SK-N-SH (cell line): Measurements from ENCODE around the gene OR5AN1. TPM values are rescaled to one million over a fixed set of nuclear protein-coding genes. Genes with fewer than 3 reads are reported as not detected.
"Not testable (repeated sequence)": the region's sequence is repeated elsewhere in the genome, so short reads cannot be mapped to it uniquely, and the experiment has no call there.

ENCODE experiments used
- CTCF ChIA-PET: fragments of 300-600, 350-600 bp; formaldehyde crosslinking; extraction: SDS; loops from one replicate; lab custom pipeline; 2021; lab: Yijun Ruan, JAX
- POLR2A ChIA-PET: fragments of 350-600 bp; sonication (Branson Sonifier 250); formaldehyde crosslinking; extraction: SDS; loops from one replicate; lab custom pipeline; 2020; ENCODE audit warnings: antibody characterized with exemption, inconsistent platforms; lab: Yijun Ruan, JAX
- DNase-seq: peaks from one replicate; pipeline ENCODE4 v3.0.0; 2012
- H2AFZ ChIP-seq: fragments of 200-600 bp; sonication (generic); 2 replicates; pipeline ENCODE4 v1.8.1; 2016; ENCODE audit warnings: antibody characterized with exemption, mild to moderate bottlenecking, low read depth
- H3F3A ChIP-seq: fragments of 200-600 bp; sonication (generic); replicated peaks from 2 replicates; pipeline ENCODE3; 2016; ENCODE audit warnings: antibody characterized with exemption, mild to moderate bottlenecking; ENCODE audit not compliant: insufficient read depth
- H3K27ac ChIP-seq, 2 experiments: fragments of 200-500 bp in 1 of 2; fragments of 200-600 bp in 1 of 2; sonication (Bioruptor generic) in 1 of 2; sonication (generic), shearing (Covaris generic) in 1 of 2; 2 replicates each; pipeline versions ENCODE4 v1.5.1 to v1.6.1; 2014 to 2016; ENCODE audit warnings: low read depth in 2 of 2, inconsistent platforms in 1 of 2, low read length in 1 of 2, mild to moderate bottlenecking in 1 of 2, mixed read lengths in 1 of 2
- H3K27me3 ChIP-seq: fragments of 200-600 bp; sonication (generic), shearing (Covaris generic); 2 replicates; pipeline ENCODE4 v1.6.1; 2016; ENCODE audit warnings: mixed run types; ENCODE audit not compliant: insufficient read depth
- H3K36me3 ChIP-seq, 2 experiments: fragments of 200-500 bp in 1 of 2; fragments of 200-600 bp in 1 of 2; sonication (Bioruptor generic) in 1 of 2; sonication (generic) in 1 of 2; replicated peaks in 1 of 2; 2 replicates each; pipeline versions ENCODE3 to v1.5.1; 2014 to 2016; ENCODE audit warnings: low read length in 1 of 2, mild to moderate bottlenecking in 1 of 2; ENCODE audit not compliant: insufficient read depth in 2 of 2, control insufficient read depth in 1 of 2
- H3K4me1 ChIP-seq, 2 experiments: fragments of 200-500 bp in 1 of 2; fragments of 200-600 bp in 1 of 2; sonication (Bioruptor generic) in 1 of 2; sonication (generic), shearing (Covaris generic) in 1 of 2; 2 replicates each; pipeline versions ENCODE4 v1.5.1 to v1.6.1; 2014 to 2016; ENCODE audit warnings: low read depth in 1 of 2, low read length in 1 of 2, mixed run types in 1 of 2; ENCODE audit not compliant: insufficient read depth in 2 of 2, control insufficient read depth in 1 of 2
- H3K4me2 ChIP-seq: fragments of 200-600 bp; sonication (generic), shearing (Covaris generic); 2 replicates; pipeline ENCODE4 v1.6.1; 2017; ENCODE audit warnings: mixed run types
- H3K4me3 ChIP-seq, 2 experiments: fragments of 200-500 bp in 1 of 2; fragments of 200-600 bp in 1 of 2; sonication (Bioruptor generic) in 1 of 2; sonication (generic), shearing (Covaris generic) in 1 of 2; 2 replicates each; pipeline versions ENCODE4 v1.5.1 to v1.8.1; 2014 to 2016; ENCODE audit warnings: low read depth in 2 of 2, inconsistent platforms in 1 of 2, low read length in 1 of 2, mild to moderate bottlenecking in 1 of 2, mixed read lengths in 1 of 2, moderate library complexity in 1 of 2
- H3K79me2 ChIP-seq: fragments of 200-600 bp; sonication (generic); 2 replicates; pipeline ENCODE4 v1.8.1; 2017; ENCODE audit warnings: mild to moderate bottlenecking; ENCODE audit not compliant: insufficient read depth
- H3K9ac ChIP-seq: fragments of 200-600 bp; sonication (generic); 2 replicates; pipeline ENCODE4 v1.6.1; 2017; ENCODE audit warnings: mixed run types
- H3K9me2 ChIP-seq: fragments of 200-600 bp; sonication (generic); 2 replicates; pipeline ENCODE4 v1.6.1; 2017; ENCODE audit warnings: mixed run types
- H3K9me3 ChIP-seq: fragments of 200-600 bp; sonication (generic); 2 replicates; pipeline ENCODE4 v1.6.1; 2017; ENCODE audit warnings: mixed run types, mild to moderate bottlenecking, moderate library complexity
- H4K20me1 ChIP-seq: fragments of 200-600 bp; sonication (generic); 2 replicates; pipeline ENCODE4 v1.6.1; 2017; ENCODE audit warnings: mild to moderate bottlenecking, mixed run types; ENCODE audit not compliant: insufficient read depth
- CHD2 ChIP-seq: fragments of 150-350 bp; IDR thresholded peaks from 2 replicates; pipeline ENCODE4 v1.6.1; 2018; ENCODE audit warnings: low read length; ENCODE audit not compliant: partially characterized antibody
- CTCF ChIP-seq: fragments of 200-600 bp; sonication (generic); IDR thresholded peaks from 2 replicates; pipeline ENCODE4 v1.6.1; 2017; ENCODE audit warnings: antibody characterized with exemption, mild to moderate bottlenecking, moderate library complexity
- ELF1 ChIP-seq: IDR thresholded peaks from 2 replicates; pipeline ENCODE4 v1.4.0; 2012
- EP300 ChIP-seq, 2 experiments: IDR thresholded peaks; 2 replicates each; pipeline versions ENCODE4 v1.4.0 to v1.6.1; 2012; ENCODE audit warnings: borderline replicate concordance in 1 of 2, low read depth in 1 of 2, low read length in 1 of 2
- EZH2phosphoT487 ChIP-seq: fragments of 200-600 bp; sonication (generic); IDR thresholded peaks from 2 replicates; pipeline ENCODE4 v1.6.1; 2017; ENCODE audit warnings: low read depth, mixed run types, mild to moderate bottlenecking, antibody characterized with exemption, moderate library complexity, borderline replicate concordance
- FOSL2 ChIP-seq: IDR thresholded peaks from 2 replicates; pipeline ENCODE4 v1.4.0; 2012; ENCODE audit warnings: low read depth, mild to moderate bottlenecking, moderate library complexity, borderline replicate concordance
- FOXM1 ChIP-seq: IDR thresholded peaks from 2 replicates; pipeline ENCODE4 v1.4.0; 2012; ENCODE audit warnings: low read depth, mild to moderate bottlenecking
- JUND ChIP-seq: IDR thresholded peaks from 2 replicates; pipeline ENCODE4 v1.4.0; 2012
- MXI1 ChIP-seq: IDR thresholded peaks from 2 replicates; pipeline ENCODE4 v1.6.1; 2012; ENCODE audit warnings: mild to moderate bottlenecking, low read depth, low read length, improper control_type of control experiment
- NFIC ChIP-seq: IDR thresholded peaks from 2 replicates; pipeline ENCODE4 v1.4.0; 2012; ENCODE audit warnings: borderline replicate concordance
- NRF1 ChIP-seq: IDR thresholded peaks from 2 replicates; pipeline ENCODE4 v1.6.1; 2012; ENCODE audit warnings: low read depth, mild to moderate bottlenecking, low read length
- POLR2AphosphoS5 ChIP-seq: IDR thresholded peaks from 2 replicates; pipeline ENCODE4 v1.6.1; 2012; ENCODE audit warnings: low read depth, low read length
- REST ChIP-seq: IDR thresholded peaks from 2 replicates; pipeline ENCODE4 v1.6.1; 2012; ENCODE audit warnings: mild to moderate bottlenecking, low read depth, low read length, moderate library complexity
- RFX5 ChIP-seq: IDR thresholded peaks from 2 replicates; pipeline ENCODE4 v1.6.1; 2012; ENCODE audit warnings: mild to moderate bottlenecking, improper control_type of control experiment, low read length
- RXRA ChIP-seq: IDR thresholded peaks from 2 replicates; pipeline ENCODE4 v1.4.0; 2012; ENCODE audit warnings: low read depth, mild to moderate bottlenecking, borderline replicate concordance
- TAF1 ChIP-seq: IDR thresholded peaks from 2 replicates; pipeline ENCODE4 v1.6.1; 2012; ENCODE audit warnings: low read depth, mild to moderate bottlenecking, low read length, moderate library complexity, borderline replicate concordance
- TCF12 ChIP-seq: IDR thresholded peaks from 2 replicates; pipeline ENCODE4 v1.4.0; 2012
- USF2 ChIP-seq: fragments of 150-350 bp; IDR thresholded peaks from 2 replicates; pipeline ENCODE4 v1.6.1; 2017; ENCODE audit warnings: antibody characterized with exemption, low read length, low read depth, borderline replicate concordance
- YY1 ChIP-seq: IDR thresholded peaks from 2 replicates; pipeline ENCODE4 v1.4.0; 2012; ENCODE audit warnings: low read depth, mild to moderate bottlenecking
- WGBS: methylation state at CpG from one replicate; pipeline ENCODE4 v1.1.6; 2017; ENCODE audit warnings: low lambda C conversion rate; 5-methylcytosine and 5-hydroxymethylcytosine counted together
- polyA plus RNA-seq, 3 experiments: library from polyadenylated mRNA; depleted of rRNA; stranded (reverse); fragments of >200 nt; gene quantifications; 2 replicates each; pipeline ENCODE4 v1.2.3, GENCODE V29; 2012

The OR5AN1 gene
- polyA plus RNA-seq, 1 of the 3 experiments (the other 2 are of a cell fraction), result not detected

GRCh38 chr11:59368238-59369022 is 9.7 kb downstream of the OR5AN1 start (continued):
- TF ChIP-seq EP300 (IDR thresholded peaks at IDR 0.05; ENCODE audit: borderline replicate concordance in 1 of 2, low read depth in 1 of 2, low read length in 1 of 2) (no peak), YY1 (no peak), RFX5 (no peak), ELF1 (no peak)
- TF ChIP-seq, all 33 proteins: peak for 0

- H3K79me2 ChIP-seq, H3K4me2 ChIP-seq, H4K20me1 ChIP-seq, CTCF ChIA-PET, H3K9me3 ChIP-seq, DNase-seq, H3F3A ChIP-seq, H3K27me3 ChIP-seq, H3K4me1 ChIP-seq, H3K36me3 ChIP-seq, H3K27ac ChIP-seq, H3K9ac ChIP-seq, H3K4me3 ChIP-seq, H3K9me2 ChIP-seq, POLR2A ChIA-PET, H2AFZ ChIP-seq: not testable (repeated sequence)
- WGBS, result 0% methylated on average over 2 of the region's 3 CpGs
These were observed 13.6 kb downstream of the OR5AN1 start for GRCh38 chr11:59372324-59372723.

GRCh38 chr11:59380263-59381059 is 21.8 kb downstream of the OR5AN1 start:
- H4K20me1 ChIP-seq, result no peaks in the 10 kb centered on the region
- H3K36me3 ChIP-seq, result no peaks in the 10 kb centered on the region
- H3K4me2 ChIP-seq, result no peak overlapping the region
- no peak overlapping the region for H3K9ac ChIP-seq
- no peak overlapping the region for H3K27ac ChIP-seq
- no peaks in the 10 kb centered on the region for H3K79me2 ChIP-seq
- ChIA-PET POLR2A (no interaction called here), CTCF (no interaction called here)
- no peaks in the 10 kb centered on the region for H3F3A ChIP-seq
- no peak for DNase-seq
- 2% methylated on average over 2 of the region's 2 CpGs for WGBS
- H2AFZ ChIP-seq, result no peak overlapping the region
- no peaks in the 10 kb centered on the region for H3K27me3 ChIP-seq
- no peaks in the 10 kb centered on the region for H3K9me3 ChIP-seq
- no peaks in the 10 kb centered on the region for H3K4me1 ChIP-seq
- no peak overlapping the region for H3K4me3 ChIP-seq
- H3K9me2 ChIP-seq, result no peaks in the 10 kb centered on the region
- no peak for TF ChIP-seq TCF12
- TF ChIP-seq USF2, result no peak
- TF ChIP-seq FOSL2, result no peak
- no peak for TF ChIP-seq JUND
- TF ChIP-seq CTCF, result no peak
- TF ChIP-seq EZH2phosphoT487, result no peak
- TF ChIP-seq REST, result no peak
- no peak for TF ChIP-seq NFIC
- no peak for TF ChIP-seq NRF1
- TF ChIP-seq POLR2AphosphoS5, result no peak
- TF ChIP-seq RXRA, result no peak
- no peak for TF ChIP-seq MXI1
- no peak for TF ChIP-seq FOXM1
- no peak for TF ChIP-seq CHD2
- no peak for TF ChIP-seq TAF1
